HepG2 (cell line): ENCODE measurements around the gene SPINDOC. TPM values are rescaled to one million over a fixed set of nuclear protein-coding genes. Genes with fewer than 3 reads are reported as not detected.
A peak's percentile ranks its signal among the peaks of the same experiment; 100 is the strongest.

Source experiments
- ATAC-seq: fragments of 200-7000 bp; cut with Tn5 transposase; 3 replicates; pipeline ENCODE4 v1.9.1; 2020; ENCODE audit warnings: mild to moderate bottlenecking, moderate library complexity
- BruUV-seq: library from RNA; stranded (reverse); fragments of 400-500 nt; replicated peaks from 2 replicates; lab custom pipeline; 2021; lab: Mats Ljungman, UMichigan
- CTCF ChIA-PET: fragments of 300-600 bp; formaldehyde crosslinking; extraction: SDS; loops from one replicate; lab custom pipeline; 2021; ENCODE audit warnings: low total read pairs, inconsistent platforms, low intra/inter-chr PET ratio; lab: Yijun Ruan, JAX
- POLR2A ChIA-PET: fragments of 350-600 bp; sonication (Branson Sonifier 250); formaldehyde crosslinking; loops from one replicate; lab custom pipeline; 2020; ENCODE audit warnings: antibody characterized with exemption, inconsistent platforms; lab: Yijun Ruan, JAX
- DNase-seq: peaks from one replicate; pipeline ENCODE4 v3.0.0-alpha.2; 2015; ENCODE audit warnings: low spot score
- FAIRE-seq: peaks from 3 replicates; lab custom pipeline; 2011; peaks lifted over from hg19 to GRCh38; lab: Jason Lieb, UNC
- H2AFZ ChIP-seq: one replicate; pipeline ENCODE4 v1.6.1; 2011; ENCODE audit warnings: low read length, inconsistent platforms
- H3K27ac ChIP-seq: fragments of 300-600 bp; 3 replicates; pipeline ENCODE4 v1.8.0; 2011; ENCODE audit warnings: mixed run types, mild to moderate bottlenecking, mixed read lengths, low read length, inconsistent platforms; ENCODE audit not compliant: insufficient read depth; ENCODE audit errors: extremely low read length
- H3K27me3 ChIP-seq, 2 experiments: fragments of 200-600 bp in 1 of 2; 2 replicates in 1 of 2; 3 replicates in 1 of 2; pipeline versions ENCODE4 v1.6.0 to v1.8.0; 2011; ENCODE audit warnings: low read length in 2 of 2, mild to moderate bottlenecking in 2 of 2, moderate library complexity in 2 of 2, inconsistent platforms in 1 of 2; ENCODE audit not compliant: insufficient read depth in 2 of 2, control insufficient read depth in 1 of 2
- H3K36me3 ChIP-seq, 2 experiments: fragments of 200-600 bp in 1 of 2; replicated peaks in 1 of 2; 2 replicates in 1 of 2; 3 replicates in 1 of 2; pipeline versions ENCODE4 v1.5.1 to v1.8.0; 2011; ENCODE audit warnings: low read length in 2 of 2, inconsistent platforms in 1 of 2; ENCODE audit not compliant: insufficient read depth in 2 of 2, control insufficient read depth in 1 of 2
- H3K4me1 ChIP-seq: 2 replicates; pipeline ENCODE4 v1.5.1; 2012; ENCODE audit warnings: low read length, inconsistent platforms; ENCODE audit not compliant: insufficient read depth
- H3K4me2 ChIP-seq: 2 replicates; pipeline ENCODE4 v1.6.0; 2011; ENCODE audit warnings: low read depth, low read length, inconsistent platforms
- H3K4me3 ChIP-seq, 3 experiments: fragments of 200-600 bp in 1 of 3; sonication (generic), shearing (Covaris generic) in 1 of 3; replicated peaks in 1 of 3; 2 replicates each; pipeline ENCODE4 v1.5.1; 2011 to 2016; ENCODE audit warnings: low read length in 3 of 3, inconsistent platforms in 2 of 3, low read depth in 2 of 3, mild to moderate bottlenecking in 2 of 3, control low read depth in 1 of 3, mixed read lengths in 1 of 3; ENCODE audit not compliant: insufficient read depth in 1 of 3
- H3K79me2 ChIP-seq: one replicate; pipeline ENCODE4 v1.6.1; 2011; ENCODE audit warnings: low read length, inconsistent platforms; ENCODE audit not compliant: insufficient read depth
- H3K9ac ChIP-seq: 2 replicates; pipeline ENCODE4 v1.6.0; 2011; ENCODE audit warnings: mild to moderate bottlenecking, low read depth, low read length, inconsistent platforms; ENCODE audit not compliant: insufficient read depth
- H3K9me3 ChIP-seq: 2 replicates; pipeline ENCODE4 v1.5.1; 2012; ENCODE audit warnings: mild to moderate bottlenecking, low read length
- H4K20me1 ChIP-seq: 2 replicates; pipeline ENCODE4 v1.6.0; 2011; ENCODE audit warnings: inconsistent platforms, mild to moderate bottlenecking, low read length, moderate library complexity; ENCODE audit not compliant: insufficient read depth
- AGO2 ChIP-seq: fragments of 200-400 bp; formaldehyde crosslinking; optimal IDR thresholded peaks from 2 replicates; pipeline ENCODE3; 2017; ENCODE audit warnings: mild to moderate bottlenecking, low read depth, low read length, moderate library complexity
- ELF4 ChIP-seq: sonication (generic); formaldehyde crosslinking; IDR thresholded peaks from 2 replicates; pipeline ENCODE4 v1.5.0; 2020; ENCODE audit warnings: missing genetic modification reagents, mild to moderate bottlenecking, moderate library complexity, borderline replicate concordance
- HNF4A ChIP-seq: sonication (generic); formaldehyde crosslinking; IDR thresholded peaks from 2 replicates; pipeline ENCODE4 v1.4.0; 2020; ENCODE audit warnings: missing genetic modification reagents
- KDM1A ChIP-seq: IDR thresholded peaks from 2 replicates; pipeline ENCODE4 v1.6.1; 2016; ENCODE audit warnings: missing compliant biosample characterization
- MAF1 ChIP-seq: sonication (generic); formaldehyde crosslinking; IDR thresholded peaks from 2 replicates; pipeline ENCODE4 v1.5.0; 2020; ENCODE audit warnings: missing genetic modification reagents, borderline replicate concordance
- ZNF282 ChIP-seq: fragments of 450-650 bp; IDR thresholded peaks from 2 replicates; pipeline ENCODE4 v1.6.1; 2018; ENCODE audit not compliant: partially characterized antibody
- WGBS: methylation state at CpG from one replicate; pipeline ENCODE4 v1.1.6; 2017; ENCODE audit warnings: low lambda C conversion rate; 5-methylcytosine and 5-hydroxymethylcytosine counted together
- in situ Hi-C: cut with HindIII; loops from 2 replicates; pipeline ENCODE4 v1.10.0; 2017; ENCODE audit warnings: low pct_unique_long_range_greater_than_20kb; ENCODE audit not compliant: extremely low pct_ligation_motif_present
- intact Hi-C: fragments of 100-400 bp; cut with micrococcal nuclease; formaldehyde crosslinking; loops from one replicate; pipeline ENCODE4 v1.10.0; 2022; ENCODE audit not compliant: unreplicated experiment
- polyA plus RNA-seq, 8 experiments: library from polyadenylated mRNA; depleted of rRNA in 3 of 8; stranded (reverse) in 7 of 8; unstranded in 1 of 8; fragments of >200 nt; fragmentation: Illumina TruSeq in 4 of 8; extraction: Trizol in 4 of 8; gene quantifications; 2 replicates each; pipeline versions ENCODE4 v1.2.1 to v1.2.3, GENCODE V29; 2011 to 2016; ENCODE audit warnings: low read depth in 4 of 8, missing spikeins in 1 of 8, mixed read lengths in 1 of 8; ENCODE audit not compliant: insufficient read depth in 1 of 8
- total RNA-seq, 5 experiments: library from RNA; depleted of rRNA; stranded (reverse); fragments of >200 nt; fragmentation: Illumina TruSeq; extraction: Trizol; gene quantifications; 2 replicates each; pipeline ENCODE4 v1.2.3, GENCODE V29; 2016; ENCODE audit warnings: low read depth in 1 of 5
- TF ChIP-seq, protein P1 (sequence below): sonication (generic); formaldehyde crosslinking; IDR thresholded peaks from 2 replicates; pipeline ENCODE4 v1.4.0; 2020; ENCODE audit warnings: mild to moderate bottlenecking, missing genetic modification reagents

SPINDOC gene
- total and polyA plus RNA-seq, 2 of the 13 experiments (the other 11 are each of a cell fraction or from before 2014, with no cell fraction given): 21.4 to 29.9 TPM

DNA sequence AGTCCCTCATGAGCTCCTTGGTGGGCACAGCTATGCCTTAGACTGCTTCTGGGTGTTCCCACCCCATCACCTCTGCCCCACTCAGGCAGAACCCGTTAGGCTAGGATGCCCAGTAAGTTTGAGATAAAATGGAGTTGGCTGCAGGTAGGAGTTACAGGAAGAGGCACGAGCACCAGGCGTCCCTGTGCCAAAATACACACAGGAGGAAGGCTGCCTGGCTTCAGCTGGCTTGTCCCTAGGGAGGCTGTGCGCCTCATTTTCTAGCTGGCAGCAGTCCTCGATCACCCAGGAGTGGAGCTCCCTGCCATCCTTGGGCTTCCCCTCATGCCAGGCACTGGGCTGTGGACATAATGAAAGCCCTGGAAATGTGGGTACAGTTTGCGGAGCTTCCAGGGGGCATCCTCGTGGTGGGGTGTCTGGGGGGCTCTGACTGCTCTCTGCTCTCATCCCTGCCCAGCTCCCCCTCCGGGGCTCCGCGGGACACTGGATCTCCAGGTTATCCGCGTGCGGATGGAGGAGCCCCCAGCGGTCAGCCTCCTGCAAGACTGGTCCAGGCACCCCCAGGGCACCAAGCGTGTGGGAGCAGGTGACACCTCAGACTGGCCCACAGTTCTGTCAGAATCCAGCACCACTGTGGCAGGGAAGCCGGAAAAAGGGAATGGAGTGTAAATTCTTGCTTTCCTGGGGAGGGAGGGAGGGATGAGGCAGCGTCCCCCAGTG lies 13.4 kb downstream of the SPINDOC start:
- Histone ChIP-seq H3K27me3 (no peaks in the 10 kb centered on the region), H3K36me3 (peaks cover 24 to 35% of the 10 kb centered on the region in 2 experiments; a peak in 4 of 5 replicates), H3K4me2 (no peak overlapping the region), H3K4me3 (no peak overlapping the region), H2AFZ (no peak overlapping the region), H3K9ac (no peak overlapping the region), H4K20me1 (no peaks in the 10 kb centered on the region), H3K27ac (no peak overlapping the region), H3K79me2 (no peaks in the 10 kb centered on the region), H3K4me1 (no peaks in the 10 kb centered on the region), H3K9me3 (no peaks in the 10 kb centered on the region)
- no TSS peak for BruUV-seq
- intact Hi-C loops: no loop called here
- in situ Hi-C loops: no loop called here
- ATAC-seq (no peak), DNase-seq (no peak), FAIRE-seq (no peak)
- ChIA-PET CTCF (no interaction called here), POLR2A (no interaction called here)
- no peak for TF ChIP-seq HNF4A (CRISPR knock-in tag)
- no peak for TF ChIP-seq ELF4 (CRISPR knock-in tag)
- TF ChIP-seq, protein P1, sequence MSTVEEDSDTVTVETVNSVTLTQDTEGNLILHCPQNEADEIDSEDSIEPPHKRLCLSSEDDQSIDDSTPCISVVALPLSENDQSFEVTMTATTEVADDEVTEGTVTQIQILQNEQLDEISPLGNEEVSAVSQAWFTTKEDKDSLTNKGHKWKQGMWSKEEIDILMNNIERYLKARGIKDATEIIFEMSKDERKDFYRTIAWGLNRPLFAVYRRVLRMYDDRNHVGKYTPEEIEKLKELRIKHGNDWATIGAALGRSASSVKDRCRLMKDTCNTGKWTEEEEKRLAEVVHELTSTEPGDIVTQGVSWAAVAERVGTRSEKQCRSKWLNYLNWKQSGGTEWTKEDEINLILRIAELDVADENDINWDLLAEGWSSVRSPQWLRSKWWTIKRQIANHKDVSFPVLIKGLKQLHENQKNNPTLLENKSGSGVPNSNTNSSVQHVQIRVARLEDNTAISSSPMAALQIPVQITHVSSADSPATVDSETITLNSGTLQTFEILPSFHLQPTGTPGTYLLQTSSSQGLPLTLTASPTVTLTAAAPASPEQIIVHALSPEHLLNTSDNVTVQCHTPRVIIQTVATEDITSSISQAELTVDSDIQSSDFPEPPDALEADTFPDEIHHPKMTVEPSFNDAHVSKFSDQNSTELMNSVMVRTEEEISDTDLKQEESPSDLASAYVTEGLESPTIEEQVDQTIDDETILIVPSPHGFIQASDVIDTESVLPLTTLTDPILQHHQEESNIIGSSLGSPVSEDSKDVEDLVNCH: no peak
- TF ChIP-seq MAF1 (CRISPR knock-in tag): no peak
- peak; percentile 62 for TF ChIP-seq AGO2
- no peak for TF ChIP-seq KDM1A
- TF ChIP-seq ZNF282: no peak
- WGBS: 98% methylated on average over 8 of the region's 17 CpGs
